ENCODE results near the gene PADI2.

Gene PADI2

GRCh38 chr1:17119076-17119772 is at the start of gene PADI2:
TSS of gene PADI2 (minus strand) at chr1:17119451. CDS start at chr1:17119371, 80 bp downstream.
- peak; percentile 78 for DNase-seq (ENCODE audit: low spot score)

GRCh38 chr1:17168091-17168876 is 49.0 kb upstream of the PADI2 start:
- peak; percentile 94 for DNase-seq (ENCODE audit: low spot score)

GRCh38 chr1:17167786-17168090 is 48.5 kb upstream of the PADI2 start:
- peak; percentile 100 for DNase-seq (ENCODE audit: low spot score)

GRCh38 chr1:17167041-17167785 is 48.0 kb upstream of the PADI2 start:
- DNase-seq (ENCODE audit: low spot score), result peak; percentile 72

- DNase-seq (ENCODE audit: low spot score), result no peak
These were observed 46.6 kb upstream of the PADI2 start for GRCh38 chr1:17165823-17166222.

- no peak for DNase-seq (ENCODE audit: low spot score)
These were observed 44.8 kb upstream of the PADI2 start for GRCh38 chr1:17163789-17164666.

- no peak for DNase-seq (ENCODE audit: low spot score)
These were observed 44.1 kb upstream of the PADI2 start for GRCh38 chr1:17163371-17163770.

GRCh38 chr1:17162941-17163340 is 43.7 kb upstream of the PADI2 start:
- peak; percentile 86 for DNase-seq (ENCODE audit: low spot score)

GRCh38 chr1:17161926-17162800 is 42.9 kb upstream of the PADI2 start:
- no peak for DNase-seq (ENCODE audit: low spot score)

GRCh38 chr1:17161137-17161740 is 42.0 kb upstream of the PADI2 start:
- DNase-seq (ENCODE audit: low spot score), result peak; percentile 34

- DNase-seq (ENCODE audit: low spot score), result peak; percentile 65
These were observed 39.7 kb upstream of the PADI2 start for GRCh38 chr1:17158961-17159360.

- DNase-seq (ENCODE audit: low spot score), result no peak
These were observed 36.9 kb upstream of the PADI2 start for GRCh38 chr1:17156108-17156507.

- DNase-seq (ENCODE audit: low spot score), result no peak
These were observed 36.1 kb upstream of the PADI2 start for GRCh38 chr1:17155257-17155920.

GRCh38 chr1:17149771-17150170 is 30.5 kb upstream of the PADI2 start:
- no peak for DNase-seq (ENCODE audit: low spot score)

- DNase-seq (ENCODE audit: low spot score), result no peak
These were observed 29.8 kb upstream of the PADI2 start for GRCh38 chr1:17148950-17149608.

GRCh38 chr1:17145648-17146047 is 26.4 kb upstream of the PADI2 start:
- no peak for DNase-seq (ENCODE audit: low spot score)

GRCh38 chr1:17143760-17144159 is 24.5 kb upstream of the PADI2 start:
- DNase-seq (ENCODE audit: low spot score), result no peak

- no peak for DNase-seq (ENCODE audit: low spot score)
These were observed 22.4 kb upstream of the PADI2 start for GRCh38 chr1:17141441-17142197.

- DNase-seq (ENCODE audit: low spot score), result no peak
These were observed 21.0 kb upstream of the PADI2 start for GRCh38 chr1:17140279-17140678.

Measured in kidney tubule cell (primary cell).